Rectal smooth muscle tissue (tissue), 1 donor: ENCODE results near the gene CENPW.
A peak's percentile ranks its signal among the peaks of the same experiment; 100 is the strongest.

Experiments used
- H3K27ac ChIP-seq: one replicate; pipeline ENCODE4 v1.7.0; 2013; ENCODE audit warnings: low read depth, low read length, inconsistent platforms
- H3K27me3 ChIP-seq: one replicate; pipeline ENCODE4 v1.7.0; 2013; ENCODE audit warnings: low read length; ENCODE audit not compliant: control insufficient read depth, insufficient read depth
- H3K36me3 ChIP-seq: one replicate; pipeline ENCODE4 v1.7.0; 2013; ENCODE audit warnings: low read length; ENCODE audit not compliant: control insufficient read depth, insufficient read depth
- H3K4me1 ChIP-seq: one replicate; pipeline ENCODE4 v1.7.0; 2013; ENCODE audit warnings: low read length; ENCODE audit not compliant: control insufficient read depth, insufficient read depth
- H3K4me3 ChIP-seq: one replicate; pipeline ENCODE4 v1.7.0; 2013; ENCODE audit warnings: low read length
- H3K9ac ChIP-seq: one replicate; pipeline ENCODE4 v1.7.0; 2013; ENCODE audit warnings: low read length

Gene CENPW

GRCh38 chr6:126339796-126340609, at the start of gene CENPW:
Gene CENPW, plus strand, starts transcription at chr6:126340115. Its CDS starts 159 bp downstream, at chr6:126340274.
- H3K27me3 ChIP-seq: no peaks in the 10 kb centered on the region
- H3K27ac ChIP-seq: no peak within 1 kb of the TSS
- H3K9ac ChIP-seq: peak within 1 kb of the TSS; percentile 69
- H3K4me1 ChIP-seq: peaks cover 7% of the 10 kb centered on the region
- no peaks in the 10 kb centered on the region for H3K36me3 ChIP-seq
- peak within 1 kb of the TSS; percentile 90 for H3K4me3 ChIP-seq

DNA sequence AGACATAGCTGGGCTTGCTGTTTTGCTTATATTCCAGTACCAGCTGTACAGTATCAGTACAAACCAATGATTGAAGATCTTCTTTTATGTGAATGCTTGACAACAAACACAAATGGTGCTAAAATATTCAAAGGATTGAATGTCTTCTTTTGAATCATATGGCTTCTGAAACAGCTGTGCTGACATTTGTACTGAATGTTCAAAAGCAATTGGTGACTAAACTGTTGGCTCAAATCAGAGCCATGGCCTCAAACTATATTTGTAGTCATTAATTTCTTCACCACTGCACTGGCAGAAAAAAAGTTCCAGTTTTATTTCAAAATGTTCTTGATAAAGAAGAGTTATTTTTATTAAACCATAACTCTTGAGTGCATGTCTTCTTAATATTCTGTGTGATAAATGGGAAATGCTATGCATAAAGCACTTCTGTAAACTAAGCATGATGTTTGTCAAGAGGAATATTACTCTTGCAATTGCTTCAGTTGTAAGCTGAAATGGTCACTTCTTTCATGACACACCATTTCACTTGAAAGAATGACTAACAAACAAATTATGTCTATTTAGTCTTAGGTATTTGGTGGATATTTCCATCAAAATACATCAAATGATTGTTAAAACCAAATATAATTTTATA, 45.9 kb upstream of the CENPW start:
- H3K4me3 ChIP-seq: no peak overlapping the region
- no peaks in the 10 kb centered on the region for H3K36me3 ChIP-seq
- H3K4me1 ChIP-seq: no peaks in the 10 kb centered on the region
- no peak overlapping the region for H3K9ac ChIP-seq
- H3K27ac ChIP-seq: no peak overlapping the region
- no peaks in the 10 kb centered on the region for H3K27me3 ChIP-seq

- Histone ChIP-seq H3K4me3 (no peak overlapping the region), H3K27me3 (no peaks in the 10 kb centered on the region), H3K4me1 (no peaks in the 10 kb centered on the region), H3K9ac (no peak overlapping the region), H3K36me3 (no peaks in the 10 kb centered on the region), H3K27ac (no peak overlapping the region)
Observed at GRCh38 chr6:126300126-126300525, 39.8 kb upstream of the CENPW start.

DNA sequence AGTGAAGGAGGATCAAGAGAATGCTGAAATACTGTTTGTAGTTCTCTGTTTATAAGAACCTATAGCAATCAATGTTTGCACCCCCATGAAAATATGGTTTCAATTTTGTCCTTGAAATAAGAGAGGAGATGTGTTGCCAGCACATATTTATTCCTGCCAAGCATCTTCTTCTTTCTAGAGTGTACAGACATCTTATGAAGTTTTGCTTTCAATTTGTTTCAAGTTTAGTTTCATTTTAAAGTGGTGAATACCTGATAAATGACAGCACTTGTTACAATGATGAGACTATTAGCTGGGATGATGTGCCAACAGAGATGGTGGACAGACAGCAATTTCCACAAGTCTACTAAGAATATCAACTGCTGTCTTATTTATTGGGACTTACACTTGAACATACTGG, 39.2 kb upstream of the CENPW start:
- no peaks in the 10 kb centered on the region for H3K27me3 ChIP-seq
- no peaks in the 10 kb centered on the region for H3K36me3 ChIP-seq
- no peak overlapping the region for H3K9ac ChIP-seq
- H3K4me3 ChIP-seq: no peak overlapping the region
- no peak overlapping the region for H3K27ac ChIP-seq
- H3K4me1 ChIP-seq: no peaks in the 10 kb centered on the region

GRCh38 chr6:126302191-126302590, 37.7 kb upstream of the CENPW start:
- H3K4me3 ChIP-seq: no peak overlapping the region
- no peaks in the 10 kb centered on the region for H3K4me1 ChIP-seq
- H3K27ac ChIP-seq: no peak overlapping the region
- H3K27me3 ChIP-seq: no peaks in the 10 kb centered on the region
- no peaks in the 10 kb centered on the region for H3K36me3 ChIP-seq
- no peak overlapping the region for H3K9ac ChIP-seq

- Histone ChIP-seq H3K4me3 (no peak overlapping the region), H3K27me3 (no peaks in the 10 kb centered on the region), H3K4me1 (no peaks in the 10 kb centered on the region), H3K9ac (no peak overlapping the region), H3K27ac (no peak overlapping the region), H3K36me3 (no peaks in the 10 kb centered on the region)
Observed at GRCh38 chr6:126307849-126308248, 32.1 kb upstream of the CENPW start.

DNA sequence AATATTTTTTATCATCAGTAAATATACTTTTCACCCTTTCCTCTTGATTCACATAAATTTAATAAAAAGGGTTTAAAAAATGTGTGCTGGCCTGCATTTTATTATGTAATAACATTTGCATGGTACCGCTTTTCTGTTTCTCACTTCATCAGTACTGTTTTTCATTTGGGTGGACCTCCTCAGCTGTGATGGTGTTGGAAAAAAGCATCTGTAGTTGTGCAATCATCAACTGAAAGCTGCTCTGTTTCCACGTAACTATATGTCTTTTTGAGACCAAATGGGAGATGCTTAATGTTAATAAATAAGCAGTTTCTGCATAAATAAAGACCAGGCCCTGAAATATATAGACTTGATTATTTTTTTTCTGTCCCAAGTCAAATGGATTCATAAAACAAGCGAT, 31.6 kb upstream of the CENPW start:
- H3K27ac ChIP-seq: no peak overlapping the region
- H3K36me3 ChIP-seq: no peaks in the 10 kb centered on the region
- no peaks in the 10 kb centered on the region for H3K27me3 ChIP-seq
- no peak overlapping the region for H3K4me3 ChIP-seq
- no peak overlapping the region for H3K9ac ChIP-seq
- no peaks in the 10 kb centered on the region for H3K4me1 ChIP-seq

GRCh38 chr6:126312013-126312665, 27.8 kb upstream of the CENPW start:
- Histone ChIP-seq H3K27ac (no peak overlapping the region), H3K36me3 (no peaks in the 10 kb centered on the region), H3K4me1 (no peaks in the 10 kb centered on the region), H3K4me3 (no peak overlapping the region), H3K9ac (no peak overlapping the region), H3K27me3 (no peaks in the 10 kb centered on the region)

DNA sequence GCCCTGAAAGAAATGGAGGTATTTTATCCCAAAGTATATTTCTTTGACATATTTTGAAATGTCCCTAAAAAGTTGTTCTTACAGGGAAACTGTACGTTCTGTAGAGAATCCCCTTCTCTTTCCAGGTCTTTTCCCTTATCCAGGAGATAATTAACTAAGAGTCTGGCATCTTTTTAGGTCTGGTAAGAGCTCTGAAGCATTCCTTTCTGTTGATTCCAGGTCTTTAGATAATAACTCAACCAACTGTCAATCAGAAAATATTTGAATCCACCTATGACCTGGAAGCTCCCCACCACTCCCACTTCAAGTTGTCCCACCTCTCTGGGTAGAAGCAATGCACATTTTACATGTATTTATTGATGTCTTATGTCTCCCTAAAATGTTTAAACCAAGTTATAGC, 26.0 kb upstream of the CENPW start:
- H3K27me3 ChIP-seq: no peaks in the 10 kb centered on the region
- no peak overlapping the region for H3K9ac ChIP-seq
- no peaks in the 10 kb centered on the region for H3K36me3 ChIP-seq
- no peak overlapping the region for H3K4me3 ChIP-seq
- H3K27ac ChIP-seq: no peak overlapping the region
- H3K4me1 ChIP-seq: no peaks in the 10 kb centered on the region

GRCh38 chr6:126318797-126319196, 21.1 kb upstream of the CENPW start:
- H3K9ac ChIP-seq: no peak overlapping the region
- no peaks in the 10 kb centered on the region for H3K27me3 ChIP-seq
- H3K27ac ChIP-seq: no peak overlapping the region
- no peak overlapping the region for H3K4me3 ChIP-seq
- H3K4me1 ChIP-seq: no peaks in the 10 kb centered on the region
- H3K36me3 ChIP-seq: no peaks in the 10 kb centered on the region

- Histone ChIP-seq H3K4me1 (no peaks in the 10 kb centered on the region), H3K36me3 (no peaks in the 10 kb centered on the region), H3K4me3 (no peak overlapping the region), H3K27me3 (no peaks in the 10 kb centered on the region), H3K9ac (no peak overlapping the region), H3K27ac (no peak overlapping the region)
Observed at GRCh38 chr6:126333729-126334128, 6.2 kb upstream of the CENPW start.

- H3K27ac ChIP-seq: no peak overlapping the region
- no peaks in the 10 kb centered on the region for H3K36me3 ChIP-seq
- no peaks in the 10 kb centered on the region for H3K4me1 ChIP-seq
- H3K27me3 ChIP-seq: no peaks in the 10 kb centered on the region
- no peak overlapping the region for H3K4me3 ChIP-seq
- no peak overlapping the region for H3K9ac ChIP-seq
Observed at GRCh38 chr6:126335210-126335609, 4.7 kb upstream of the CENPW start.
